GM19193 (cell line): ENCODE measurements around the gene KRTCAP2.

Source experiments
- POLR2A ChIP-seq: IDR thresholded peaks from 4 replicates; pipeline ENCODE4 v1.6.1; 2011; ENCODE audit not compliant: insufficient read depth, insufficient read length; ENCODE audit errors: extremely low read depth

KRTCAP2 gene

DNA sequence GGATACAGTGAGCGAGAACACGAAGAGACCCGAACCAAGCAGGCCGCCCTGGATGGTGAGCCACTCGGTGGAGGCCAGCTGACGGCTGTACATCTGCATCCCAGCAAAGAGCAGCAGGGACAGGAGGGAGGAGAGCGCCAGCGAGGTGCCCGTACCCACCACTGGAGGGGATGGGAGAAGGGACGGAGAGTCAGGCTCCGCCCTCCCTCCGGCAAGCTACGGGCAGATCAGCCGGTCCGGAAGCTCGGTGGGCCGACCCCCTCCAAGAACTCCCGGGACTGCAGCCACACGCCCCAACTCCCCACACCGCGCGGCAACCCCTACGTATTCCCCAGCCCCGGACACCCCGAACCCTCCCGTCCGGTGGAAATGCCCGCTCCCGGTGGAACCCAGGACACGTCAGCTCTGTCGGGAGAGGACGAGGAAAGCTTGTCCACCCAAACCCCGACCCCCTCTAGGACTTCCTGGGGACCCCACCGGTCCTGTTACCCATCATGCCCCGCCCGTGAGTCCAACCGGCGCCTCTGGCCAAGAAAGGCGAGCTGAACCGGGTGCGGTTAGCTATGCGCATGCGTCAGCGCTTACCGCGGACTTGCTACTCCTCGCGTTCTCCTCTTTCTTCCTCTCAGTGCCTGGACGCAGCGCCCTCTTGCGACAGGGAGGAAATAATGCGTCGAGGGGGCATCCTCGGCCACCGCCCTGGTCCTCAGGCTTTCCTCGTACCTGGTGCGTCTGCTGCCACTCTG lies at the start of gene KRTCAP2:
TSS of gene KRTCAP2 (minus strand) at position 573 of the 746 bp plus-strand sequence. CDS start at position 493, 80 bp downstream.
- peak; percentile 91 for TF ChIP-seq POLR2A

DNA sequence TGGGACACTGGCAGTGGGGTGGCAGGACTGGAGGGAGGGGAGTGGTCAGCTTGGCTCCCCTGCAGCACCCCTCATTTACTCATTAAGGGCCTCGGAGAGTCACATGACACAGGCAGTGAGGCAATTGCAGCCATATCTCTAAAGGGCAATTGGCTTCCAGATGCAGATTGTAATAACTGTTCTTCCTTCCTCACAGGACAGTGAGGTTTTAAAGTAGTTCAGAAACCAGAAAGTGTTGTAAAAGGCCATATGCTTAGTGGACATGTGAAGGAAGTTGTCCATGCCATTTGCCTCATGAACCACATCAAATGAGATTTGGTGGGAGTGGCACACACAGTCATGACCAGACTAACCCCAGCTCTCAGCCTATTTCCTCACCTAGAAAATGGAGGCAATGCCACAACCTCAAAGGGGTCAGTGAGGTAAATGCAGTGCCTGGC lies 46.5 kb upstream of the KRTCAP2 start:
- no peak for TF ChIP-seq POLR2A

DNA sequence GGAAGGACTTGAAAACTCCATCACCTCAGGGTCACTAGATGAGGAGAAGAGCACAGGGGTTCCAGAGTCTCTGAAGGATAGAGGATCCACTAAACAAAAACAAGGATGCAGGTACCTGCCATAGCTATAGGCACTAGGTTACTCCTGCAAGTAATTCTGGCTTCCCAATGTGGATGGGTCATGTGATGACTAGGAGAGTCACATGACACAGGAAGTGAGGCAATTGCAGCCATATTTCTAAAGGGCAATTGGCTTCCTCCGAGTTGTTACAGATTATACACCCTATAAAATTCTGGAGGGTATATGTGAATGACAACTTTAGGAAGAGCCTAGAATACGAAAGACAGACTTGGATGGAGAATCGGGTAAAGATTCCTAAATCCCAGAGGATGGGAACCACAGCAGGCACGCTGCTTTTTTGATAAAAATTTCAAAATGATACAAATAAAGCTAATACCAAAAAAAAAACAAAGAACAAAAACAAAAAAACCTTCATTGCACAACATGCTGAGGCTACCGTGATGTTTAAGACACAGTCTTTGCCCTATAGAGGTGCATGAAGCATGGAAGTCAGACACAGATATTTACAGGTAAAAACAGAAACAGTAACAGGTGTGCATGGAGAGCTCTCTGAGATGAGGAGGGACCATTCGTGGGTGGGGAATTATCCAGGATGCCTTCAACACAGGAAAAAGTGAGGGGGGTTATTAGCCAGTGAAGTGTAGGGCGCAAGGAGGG lies 45.9 kb upstream of the KRTCAP2 start:
- no peak for TF ChIP-seq POLR2A

DNA sequence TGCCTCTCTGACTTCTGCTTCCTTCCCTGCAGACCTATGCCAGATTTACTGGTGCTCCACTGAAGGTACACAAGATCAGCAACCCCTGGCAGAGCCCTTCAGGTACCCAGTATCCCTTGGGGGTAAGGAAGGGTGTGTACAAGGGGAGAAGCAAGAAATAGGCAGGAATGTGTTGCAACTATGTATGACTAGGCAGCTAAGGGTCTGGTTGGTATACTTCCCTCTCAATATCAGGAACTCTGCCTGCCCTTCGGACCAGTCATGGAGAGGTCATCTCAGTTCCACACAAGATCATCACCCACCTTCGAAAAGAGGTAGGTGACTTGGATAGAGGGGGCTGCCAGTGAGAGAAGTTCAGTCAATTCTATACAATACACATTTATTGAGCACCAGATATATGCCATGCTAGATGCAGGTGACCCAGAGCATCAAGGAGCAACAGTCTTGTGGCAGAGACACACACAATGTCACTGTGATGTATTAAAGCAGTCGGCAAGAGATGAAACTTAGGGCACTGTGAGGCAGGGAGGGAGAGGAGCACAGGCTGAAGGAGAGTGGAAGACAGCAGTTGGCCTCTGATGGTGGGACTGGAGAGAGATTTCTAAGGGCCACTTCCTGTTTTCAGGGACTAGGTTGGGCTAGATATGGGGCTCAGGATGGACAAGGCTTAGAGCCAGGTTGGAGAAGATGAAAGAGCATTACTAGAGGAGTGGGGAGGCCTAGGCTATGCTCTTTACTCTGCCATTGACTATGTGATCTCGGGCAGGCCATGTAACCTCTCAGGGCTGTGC lies 37.4 kb upstream of the KRTCAP2 start:
- no peak for TF ChIP-seq POLR2A

DNA sequence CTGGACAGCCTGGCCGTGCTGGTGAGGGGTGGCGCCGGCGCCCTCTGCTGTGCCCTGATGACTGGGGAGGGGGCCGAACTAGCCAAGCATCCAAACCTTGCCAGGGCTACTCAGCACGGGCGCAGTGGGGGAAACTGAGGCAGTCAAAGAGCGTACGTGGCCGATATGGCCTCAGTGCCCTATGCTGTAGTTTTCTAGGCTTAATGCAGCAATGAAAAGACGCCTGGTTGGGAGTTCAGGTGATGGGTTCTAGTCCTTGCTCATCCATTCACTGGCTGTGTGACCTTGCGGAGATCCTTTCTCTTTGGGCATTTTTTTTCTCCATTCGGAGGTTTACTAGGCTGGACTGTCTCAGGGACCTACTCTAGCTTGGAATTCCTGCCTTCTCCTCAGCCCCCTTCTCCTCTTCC lies 36.2 kb upstream of the KRTCAP2 start:
- no peak for TF ChIP-seq POLR2A

DNA sequence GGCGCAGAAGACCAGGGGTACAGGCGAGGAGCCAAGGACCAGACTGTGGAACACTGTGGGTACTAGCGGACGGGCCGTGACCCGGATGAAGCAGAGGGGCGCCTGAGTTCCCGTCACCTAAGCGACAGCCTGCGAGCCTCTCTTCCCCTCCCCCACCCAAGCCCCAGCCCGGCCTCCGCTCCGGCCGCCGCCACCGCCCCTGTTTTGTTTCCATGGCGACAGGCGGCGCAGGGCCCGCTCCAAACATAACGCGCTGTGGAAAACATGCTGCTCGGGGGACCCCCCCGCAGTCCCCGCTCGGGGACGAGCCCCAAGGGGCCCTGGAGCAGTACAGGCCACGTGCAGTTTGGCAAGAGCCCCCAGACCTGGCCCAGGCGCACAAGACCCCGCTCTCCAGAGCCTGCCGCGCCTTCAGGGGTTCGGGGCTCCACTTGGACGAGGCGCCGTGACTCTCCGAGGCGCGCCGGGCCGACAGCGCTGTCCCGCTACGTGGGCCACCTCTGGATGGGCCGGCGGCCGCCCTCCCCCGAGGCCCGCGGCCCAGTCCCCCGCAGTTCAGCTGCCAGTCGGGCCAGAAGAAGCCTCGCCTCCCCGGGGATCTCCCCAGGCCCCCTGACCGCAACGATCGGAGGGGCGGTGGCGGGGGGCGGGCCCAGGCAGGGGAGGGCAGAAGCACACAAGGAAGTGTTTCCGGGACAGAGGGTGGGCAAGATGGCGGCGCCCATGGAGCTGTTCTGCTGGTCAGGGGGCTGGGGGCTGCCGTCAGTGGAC lies 35.6 kb upstream of the KRTCAP2 start, which contains the start of gene MTX1:
TSS of gene MTX1 (plus strand) at position 155 of the 771 bp plus-strand sequence. CDS start at position 265, 110 bp downstream.
- TF ChIP-seq POLR2A, result peak; percentile 55

DNA sequence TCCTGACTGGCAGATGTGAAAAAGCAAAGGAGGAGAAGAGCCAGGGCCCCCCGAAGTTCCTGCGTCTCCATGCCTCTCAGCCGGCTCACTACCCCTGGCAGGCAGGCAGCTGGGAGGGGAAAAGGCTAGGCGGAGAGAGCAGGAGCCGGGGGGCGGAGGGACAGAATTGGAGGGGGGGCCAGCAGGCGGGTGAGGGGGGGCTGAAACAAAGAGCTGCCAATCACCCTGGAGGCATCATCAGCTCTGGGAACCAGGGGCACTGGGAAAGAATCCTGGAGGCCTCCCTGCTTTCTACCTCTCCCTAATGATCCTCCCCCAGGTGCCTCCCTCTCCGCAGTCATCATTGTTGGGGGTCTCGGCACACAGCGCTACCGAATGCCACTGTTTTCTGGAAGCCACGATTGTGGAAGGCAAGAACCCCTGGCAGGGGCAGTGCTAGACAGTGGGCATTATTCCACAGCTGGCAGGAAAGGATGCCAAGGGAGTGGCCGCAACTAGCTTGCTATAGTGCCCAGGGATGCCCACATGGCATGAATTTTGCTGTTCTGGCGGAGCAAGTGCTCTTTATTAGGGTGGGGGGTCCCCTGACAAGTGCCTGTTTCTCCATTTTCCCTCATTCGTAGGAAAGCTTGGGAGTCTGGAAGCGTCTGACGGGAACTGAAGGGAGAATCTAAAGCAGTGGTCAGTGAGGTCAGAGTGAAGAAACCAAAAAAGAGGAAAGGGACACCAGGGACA lies 34.9 kb upstream of the KRTCAP2 start, which contains the start of gene THBS3:
TSS of gene THBS3 (minus strand) at position 92 of the 735 bp plus-strand sequence. CDS start at position 71, 21 bp downstream.
- TF ChIP-seq POLR2A, result no peak

DNA sequence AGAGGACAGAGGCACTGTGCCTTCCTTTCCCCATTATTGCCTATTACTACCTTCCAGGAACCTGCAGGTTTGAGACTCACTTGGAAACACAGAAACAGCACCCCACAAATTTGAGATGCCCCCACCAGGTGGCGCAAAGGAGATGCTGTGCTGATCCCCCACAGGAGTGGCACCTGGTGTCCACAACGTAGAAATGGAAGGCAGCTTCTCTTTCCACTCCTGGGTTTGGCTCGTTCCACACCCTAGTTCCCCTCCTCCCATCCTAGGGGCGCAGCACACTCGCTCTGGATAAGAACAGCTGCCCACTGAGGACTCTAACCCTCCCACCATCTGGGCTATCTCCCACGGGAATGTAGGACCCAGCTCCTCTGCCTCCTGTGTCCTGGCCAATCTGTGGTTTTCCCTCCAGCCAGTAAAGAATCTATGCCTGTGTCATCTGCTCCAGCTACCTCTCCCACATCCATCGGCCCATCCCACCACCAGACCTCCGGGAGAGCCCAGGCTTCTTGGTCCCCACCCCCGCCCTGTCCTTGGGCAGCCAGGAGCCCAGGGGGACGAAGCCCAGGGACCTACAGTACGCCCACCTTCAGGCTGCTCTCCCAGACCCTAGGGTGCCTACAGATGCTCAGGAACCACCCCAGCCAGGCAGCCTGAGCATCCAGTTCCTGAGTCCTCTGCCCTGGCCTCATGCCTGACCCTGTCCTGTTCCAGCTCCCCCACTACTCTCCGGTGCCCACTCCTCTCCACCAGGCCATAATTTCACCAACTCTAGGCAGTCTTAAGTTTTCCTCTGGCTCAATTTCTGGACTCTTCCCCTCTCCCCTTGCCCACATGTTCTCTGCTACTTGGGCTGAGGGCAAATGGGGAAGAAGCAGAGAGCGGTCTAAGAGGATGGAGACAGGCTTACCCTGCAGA lies 34.0 kb upstream of the KRTCAP2 start:
- TF ChIP-seq POLR2A, result no peak

DNA sequence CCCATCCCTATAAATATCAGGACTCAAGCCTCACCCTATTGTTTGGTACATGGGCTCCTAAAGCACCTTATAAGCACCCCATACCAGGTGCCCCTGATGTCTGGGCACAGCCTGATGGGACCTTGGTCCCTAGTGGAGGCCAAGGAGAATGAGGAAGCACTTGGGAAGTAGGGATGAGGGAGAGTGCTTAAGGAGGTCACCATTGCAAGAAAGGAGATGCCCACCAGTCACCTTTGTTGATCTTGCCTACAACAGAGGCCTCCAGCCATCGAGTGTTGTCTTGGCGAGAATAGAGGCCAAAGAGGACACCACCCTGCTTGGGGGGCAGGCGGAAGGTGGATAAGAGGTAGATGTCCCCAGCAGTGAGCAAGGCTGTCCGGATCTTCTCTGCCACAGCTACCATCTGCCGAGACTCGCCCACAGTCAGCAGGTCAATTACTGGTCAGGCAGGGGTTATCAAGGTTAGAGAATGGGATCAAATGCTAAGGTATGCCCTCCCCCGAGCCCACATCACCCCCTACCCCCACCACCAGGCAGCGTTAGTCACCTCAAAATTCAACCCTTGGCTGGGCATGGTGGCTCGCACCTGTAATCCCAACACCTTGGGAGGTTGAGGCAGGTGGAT lies 33.0 kb upstream of the KRTCAP2 start:
- no peak for TF ChIP-seq POLR2A

DNA sequence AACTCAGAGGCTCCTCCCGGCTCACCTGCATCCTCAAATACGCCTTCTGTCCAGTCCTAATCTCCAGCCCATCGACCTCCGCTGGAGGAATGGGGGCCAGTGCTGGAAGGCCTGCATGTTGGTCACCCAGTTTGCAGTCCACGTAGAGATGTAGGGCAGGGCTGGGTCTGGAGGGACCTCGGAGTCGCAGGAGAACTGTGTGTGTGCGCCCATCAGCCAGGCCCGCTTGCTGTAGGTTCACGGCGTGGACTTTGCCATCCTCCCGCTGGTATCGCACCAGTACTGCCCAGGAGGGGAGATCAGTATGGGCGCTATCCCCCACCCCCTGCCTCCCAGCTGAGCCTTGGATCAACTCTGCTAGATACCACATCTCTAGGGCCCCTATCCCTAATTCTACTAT lies 31.9 kb upstream of the KRTCAP2 start:
- no peak for TF ChIP-seq POLR2A

DNA sequence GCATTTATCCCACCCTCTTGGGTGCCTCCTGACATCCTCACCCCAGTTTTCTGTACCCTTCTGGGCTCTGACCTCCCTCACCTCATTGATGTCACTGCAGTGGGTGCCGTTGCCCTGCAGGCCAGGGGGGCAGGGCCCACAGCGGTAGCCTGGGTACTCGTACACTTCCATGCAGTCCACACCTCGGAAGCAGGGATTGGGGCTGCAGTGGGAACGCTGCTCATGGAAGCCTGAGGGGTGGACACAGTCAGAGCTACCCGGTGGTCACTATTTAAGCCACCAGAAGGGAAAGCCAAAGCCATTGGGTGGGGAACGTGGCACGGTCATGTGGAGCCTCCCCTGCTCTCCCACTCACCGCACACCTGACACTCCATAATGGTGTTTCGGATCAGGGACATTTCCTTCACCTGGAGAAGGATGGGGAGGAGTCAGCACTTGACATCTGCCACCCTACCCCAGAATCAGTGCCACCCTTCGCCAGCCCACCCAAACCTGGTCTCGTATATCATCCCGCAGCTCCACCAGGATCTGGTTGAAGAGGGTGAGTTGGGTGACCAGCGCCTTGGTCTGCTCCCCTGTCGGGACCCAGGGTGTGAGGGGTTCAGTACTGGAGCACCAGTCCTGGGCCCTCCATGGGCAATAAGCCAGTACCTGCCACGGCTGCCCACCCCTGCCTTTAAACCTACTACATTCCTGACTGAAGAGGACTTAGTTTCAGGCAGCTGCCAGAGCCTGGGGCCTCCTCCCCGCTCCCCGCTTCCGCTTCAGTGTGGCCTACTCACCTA lies 29.8 kb upstream of the KRTCAP2 start:
- TF ChIP-seq POLR2A, result no peak
